Ishikawa (cell line): ENCODE data around the gene LAPTM5.

Experiments
- CREB1 ChIP-seq: IDR thresholded peaks from 2 replicates; pipeline ENCODE4 v1.6.1; 2012; ENCODE audit warnings: low read depth
- EP300 ChIP-seq: IDR thresholded peaks from 2 replicates; pipeline ENCODE4 v1.6.1; 2012; ENCODE audit warnings: borderline replicate concordance
- FOXM1 ChIP-seq: IDR thresholded peaks from 2 replicates; pipeline ENCODE4 v1.6.1; 2012; ENCODE audit warnings: low read depth, borderline replicate concordance
- REST ChIP-seq: IDR thresholded peaks from 2 replicates; pipeline ENCODE4 v1.6.1; 2012; ENCODE audit warnings: low read depth, mild to moderate bottlenecking
- TAF1 ChIP-seq: IDR thresholded peaks from 2 replicates; pipeline ENCODE4 v1.6.1; 2012; ENCODE audit warnings: low read depth, mild to moderate bottlenecking
- TCF12 ChIP-seq: IDR thresholded peaks from 2 replicates; pipeline ENCODE4 v1.6.1; 2012; ENCODE audit warnings: low read depth
- TEAD4 ChIP-seq: IDR thresholded peaks from 2 replicates; pipeline ENCODE4 v1.6.1; 2012
- YY1 ChIP-seq: IDR thresholded peaks from 2 replicates; pipeline ENCODE4 v1.6.1; 2012; ENCODE audit warnings: low read depth
- ZBTB7A ChIP-seq: IDR thresholded peaks from 2 replicates; pipeline ENCODE4 v1.6.1; 2012; ENCODE audit warnings: low read depth
- TF ChIP-seq, protein P1 (sequence below): IDR thresholded peaks from 2 replicates; pipeline ENCODE4 v1.6.1; 2012

- TF ChIP-seq CREB1 (no peak), TAF1 (no peak), TEAD4 (no peak), TCF12 (no peak), FOXM1 (no peak), EP300 (no peak), YY1 (no peak), REST (no peak), ZBTB7A (no peak)
- TF ChIP-seq, protein P1, sequence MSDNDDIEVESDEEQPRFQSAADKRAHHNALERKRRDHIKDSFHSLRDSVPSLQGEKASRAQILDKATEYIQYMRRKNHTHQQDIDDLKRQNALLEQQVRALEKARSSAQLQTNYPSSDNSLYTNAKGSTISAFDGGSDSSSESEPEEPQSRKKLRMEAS, result no peak
These were observed 47.2 kb downstream of the LAPTM5 start for GRCh38 chr1:30710407-30710806.
